B cell (primary cell): ENCODE results near the gene RPS23.

ENCODE experiments used
- CTCF ChIP-seq: fragments of 200-600 bp; IDR thresholded peaks from one replicate; pipeline ENCODE4 v1.8.0; 2022; ENCODE audit warnings: antibody characterized with exemption, mild to moderate bottlenecking
- EZH2 ChIP-seq: IDR thresholded peaks from 2 replicates; pipeline ENCODE4 v1.6.1; 2012; ENCODE audit warnings: borderline replicate concordance, low read depth, mild to moderate bottlenecking, moderate library complexity, low read length; ENCODE audit not compliant: insufficient read depth, poor library complexity, severe bottlenecking

- TF ChIP-seq CTCF (no peak), EZH2 (no peak)
Observed at GRCh38 chr5:82283893-82284292, 5.7 kb upstream of the RPS23 start.
